Ammon's horn (tissue), 1 donor: ENCODE results near the gene FXR1.
"Not testable (repeated sequence)": the region's sequence is repeated elsewhere in the genome, so short reads cannot be mapped to it uniquely, and the experiment has no call there.

ENCODE experiments used
- DNase-seq: peaks from one replicate; pipeline ENCODE4 v3.0.0-alpha.2; 2016; ENCODE audit warnings: low spot score

FXR1 gene

GRCh38 chr3:180912304-180913296 is at the start of gene FXR1:
FXR1 (plus strand) TSS chr3:180912670; CDS start chr3:180912686, 16 bp downstream.
- DNase-seq = peak; percentile 95

- DNase-seq = no peak
Observed at GRCh38 chr3:180870008-180870699, 42.3 kb upstream of the FXR1 start.

- no peak for DNase-seq
Observed at GRCh38 chr3:180871901-180872300, 40.6 kb upstream of the FXR1 start.

- DNase-seq = not testable (repeated sequence)
Observed at GRCh38 chr3:180872430-180872829, 40.0 kb upstream of the FXR1 start.

GRCh38 chr3:180875124-180875698 is 37.3 kb upstream of the FXR1 start:
- DNase-seq = no peak

- no peak for DNase-seq
Observed at GRCh38 chr3:180881065-180881801, 31.2 kb upstream of the FXR1 start.

- no peak for DNase-seq
Observed at GRCh38 chr3:180882115-180882514, 30.4 kb upstream of the FXR1 start.

- no peak for DNase-seq
Observed at GRCh38 chr3:180888992-180889560, 23.4 kb upstream of the FXR1 start.

GRCh38 chr3:180898572-180898971 is 13.9 kb upstream of the FXR1 start:
- no peak for DNase-seq

- DNase-seq = no peak
Observed at GRCh38 chr3:180909369-180910127, 2.9 kb upstream of the FXR1 start.

GRCh38 chr3:180910823-180911222 is 1.6 kb upstream of the FXR1 start:
- no peak for DNase-seq

GRCh38 chr3:180911876-180912303 is 580 bp upstream of the FXR1 start:
- DNase-seq = no peak

GRCh38 chr3:180913581-180914404 is 1.3 kb downstream of the FXR1 start:
- DNase-seq = no peak

- DNase-seq = no peak
Observed at GRCh38 chr3:180918542-180918941, 6.1 kb downstream of the FXR1 start.

- DNase-seq = no peak
Observed at GRCh38 chr3:180922242-180922641, 9.8 kb downstream of the FXR1 start.

GRCh38 chr3:180923561-180923960 is 11.1 kb downstream of the FXR1 start:
- no peak for DNase-seq

GRCh38 chr3:180926526-180926925 is 14.1 kb downstream of the FXR1 start:
- DNase-seq = no peak

- no peak for DNase-seq
Observed at GRCh38 chr3:180929376-180929775, 16.9 kb downstream of the FXR1 start.

- DNase-seq = no peak
Observed at GRCh38 chr3:180930526-180930925, 18.1 kb downstream of the FXR1 start.

GRCh38 chr3:180932819-180933218 is 20.3 kb downstream of the FXR1 start:
- no peak for DNase-seq
